K562 (cell line): Measurements from ENCODE around the gene MT4. TPM values are rescaled to one million over a fixed set of nuclear protein-coding genes. Genes with fewer than 3 reads are reported as not detected.

ENCODE experiments used
- ATAC-seq: fragments of 200-7000 bp; cut with Tn5 transposase; 3 replicates; pipeline ENCODE4 v1.9.1; 2020; ENCODE audit warnings: moderate library complexity
- BruUV-seq: library from RNA; stranded (reverse); fragments of 400-500 nt; replicated peaks from 2 replicates; lab custom pipeline; 2021; lab: Mats Ljungman, UMichigan
- CTCF ChIA-PET: fragments of 300-600 bp; formaldehyde crosslinking; extraction: SDS; loops from one replicate; lab custom pipeline; 2021; ENCODE audit warnings: low intra/inter-chr PET ratio; lab: Yijun Ruan, JAX
- POLR2A ChIA-PET: fragments of 300-600, 350-650 bp; sonication (Branson Sonifier 250); formaldehyde crosslinking; extraction: SDS; loops from one replicate; lab custom pipeline; 2021; ENCODE audit warnings: antibody characterized with exemption, inconsistent platforms; lab: Yijun Ruan, JAX
- DNase-seq, 4 experiments: peaks; one replicate each; pipeline versions ENCODE4 v3.0.0 to v3.0.0-alpha.2; 2011 to 2018; ENCODE audit warnings: low spot score in 3 of 4, mixed read lengths in 3 of 4; ENCODE audit errors: extremely low read depth in 1 of 4
- FAIRE-seq: peaks from 2 replicates; lab custom pipeline; 2011; peaks lifted over from hg19 to GRCh38; lab: Jason Lieb, UNC
- H2AFZ ChIP-seq: 2 replicates; pipeline ENCODE4 v1.6.0; 2011; ENCODE audit warnings: low read depth, low read length, control low read depth, inconsistent platforms
- H3K27ac ChIP-seq: fragments of 200-600 bp; 3 replicates; pipeline ENCODE4 v1.8.0; 2011; ENCODE audit warnings: low read depth, mild to moderate bottlenecking, control low read depth, inconsistent platforms, low read length, moderate library complexity, mixed read lengths; ENCODE audit errors: extremely low read depth
- H3K27me3 ChIP-seq, 2 experiments: fragments of 300-600 bp in 1 of 2; 2 replicates in 1 of 2; 3 replicates in 1 of 2; pipeline versions ENCODE4 v1.6.0 to v1.8.0; 2011; ENCODE audit warnings: inconsistent platforms in 2 of 2, low read length in 2 of 2, mild to moderate bottlenecking in 1 of 2, mixed read lengths in 1 of 2, moderate library complexity in 1 of 2; ENCODE audit not compliant: control insufficient read depth in 2 of 2, insufficient read depth in 2 of 2
- H3K36me3 ChIP-seq: fragments of 300-600 bp; 3 replicates; pipeline ENCODE4 v1.8.0; 2011; ENCODE audit warnings: mild to moderate bottlenecking, low read length, inconsistent platforms; ENCODE audit not compliant: control insufficient read depth, insufficient read depth
- H3K4me1 ChIP-seq, 2 experiments: fragments of 200-600 bp in 1 of 2; replicated peaks in 1 of 2; 2 replicates in 1 of 2; 3 replicates in 1 of 2; pipeline versions ENCODE4 v1.5.1 to v1.8.0; 2011; ENCODE audit warnings: inconsistent platforms in 2 of 2, low read length in 2 of 2, mild to moderate bottlenecking in 1 of 2, mixed read lengths in 1 of 2, moderate library complexity in 1 of 2; ENCODE audit not compliant: control insufficient read depth in 2 of 2, insufficient read depth in 2 of 2
- H3K4me2 ChIP-seq: 2 replicates; pipeline ENCODE4 v1.6.1; 2011; ENCODE audit warnings: low read length, control low read depth, inconsistent platforms, mixed read lengths; ENCODE audit not compliant: insufficient read depth
- H3K4me3 ChIP-seq: fragments of 200-600 bp; sonication (generic), shearing (Covaris generic); 2 replicates; pipeline ENCODE4 v1.5.1; 2016; ENCODE audit warnings: control low read depth, inconsistent platforms
- H3K79me2 ChIP-seq: fragments of 200-600 bp; 3 replicates; pipeline ENCODE4 v1.8.0; 2011; ENCODE audit warnings: low read length, inconsistent platforms; ENCODE audit not compliant: control insufficient read depth, insufficient read depth
- H3K9ac ChIP-seq, 2 experiments: 2 replicates each; pipeline versions ENCODE4 v1.6.0 to v1.6.1; 2011; ENCODE audit warnings: low read depth in 2 of 2, low read length in 2 of 2, control low read depth in 1 of 2, inconsistent platforms in 1 of 2, mild to moderate bottlenecking in 1 of 2, mixed read lengths in 1 of 2; ENCODE audit not compliant: insufficient read depth in 1 of 2
- H3K9me1 ChIP-seq: one replicate; pipeline ENCODE4 v1.6.0; 2011; ENCODE audit warnings: inconsistent platforms, mild to moderate bottlenecking, low read length, moderate library complexity; ENCODE audit not compliant: control insufficient read depth, insufficient read depth
- H3K9me3 ChIP-seq: replicated peaks from 2 replicates; pipeline ENCODE4 v1.5.1; 2011; ENCODE audit warnings: low read depth, low read length, inconsistent platforms; ENCODE audit not compliant: control insufficient read depth, insufficient read depth
- H4K20me1 ChIP-seq: replicated peaks from 2 replicates; pipeline ENCODE4 v1.6.1; 2011; ENCODE audit warnings: low read length, inconsistent platforms, mixed read lengths; ENCODE audit not compliant: control insufficient read depth, insufficient read depth
- FUS ChIP-seq: fragments of 200-400 bp; formaldehyde crosslinking; optimal IDR thresholded peaks from 2 replicates; pipeline ENCODE3; 2017; ENCODE audit warnings: low read depth, low read length
- GTF2E2 ChIP-seq: fragments of 200-800 bp; sonication (Bioruptor generic); IDR thresholded peaks from 2 replicates; pipeline ENCODE4 v1.6.1; 2016; ENCODE audit warnings: missing genetic modification characterization, missing compliant biosample characterization
- RBM25 ChIP-seq: fragments of 200-400 bp; formaldehyde crosslinking; IDR thresholded peaks from 2 replicates; pipeline ENCODE4 v1.6.1; 2018; ENCODE audit warnings: low read length, low read depth, moderate library complexity; ENCODE audit not compliant: severe bottlenecking
- SPI1 ChIP-seq: IDR thresholded peaks from 2 replicates; pipeline ENCODE4 v1.6.1; 2011; ENCODE audit warnings: low read depth, low read length, control low read depth, borderline replicate concordance
- TAF7 ChIP-seq: fragments of 450-650 bp; IDR thresholded peaks from 2 replicates; pipeline ENCODE4 v1.6.1; 2016; ENCODE audit warnings: missing genetic modification characterization, missing compliant biosample characterization
- U2AF1 ChIP-seq: fragments of 200-400 bp; formaldehyde crosslinking; optimal IDR thresholded peaks from 2 replicates; pipeline ENCODE3; 2017; ENCODE audit warnings: mild to moderate bottlenecking, low read depth, low read length, moderate library complexity
- WGBS: fragments of 100-300 bp; shearing (Covaris generic); methylation state at CpG from one replicate; pipeline ENCODE4 v1.1.6; 2016; ENCODE audit warnings: low coverage, mixed read lengths; ENCODE audit not compliant: insufficient coverage; ENCODE audit errors: missing lambda C conversion rate; 5-methylcytosine and 5-hydroxymethylcytosine counted together
- in situ Hi-C: fragments of 300-500 bp; cut with MboI; formaldehyde crosslinking; loops from 4 replicates; pipeline ENCODE4 v1.15.0; 2018; ENCODE audit warnings: inconsistent platforms, mixed read lengths
- intact Hi-C: fragments of 100-400 bp; cut with micrococcal nuclease; formaldehyde crosslinking; loops from 2 replicates; pipeline ENCODE4 v1.14.2; 2022
- polyA plus RNA-seq, 8 experiments: library from polyadenylated mRNA; depleted of rRNA in 4 of 8; stranded (reverse) in 5 of 8; unstranded in 3 of 8; fragments of >200 nt; fragmentation: Nextera tagmentation in 2 of 8; fragmentation: Illumina TruSeq in 1 of 8; extraction: Ambion mirVana in 2 of 8; extraction: Trizol in 1 of 8; gene quantifications; 2 replicates each; pipeline versions ENCODE4 v1.2.1 to v1.2.3, GENCODE V29; 2011 to 2014; ENCODE audit warnings: inconsistent platforms in 1 of 8, missing spikeins in 1 of 8
- total RNA-seq, 7 experiments: library from RNA; depleted of rRNA in 6 of 7; stranded (reverse); fragments of >200 nt in 6 of 7; fragmentation: Illumina TruSeq in 2 of 7; extraction: Trizol in 2 of 7; gene quantifications; 2 replicates each; pipeline versions ENCODE4 v1.2.1 to v1.2.3, GENCODE V29; 2011 to 2021; ENCODE audit warnings: low replicate concordance in 1 of 7
- TF ChIP-seq, protein P1 (sequence below): fragments of 450-650 bp; IDR thresholded peaks from 2 replicates; pipeline ENCODE4 v1.6.1; 2017; ENCODE audit warnings: antibody characterized with exemption, mild to moderate bottlenecking

Gene MT4
- total and polyA plus RNA-seq, 9 of the 15 experiments (the other 6 are each of a cell fraction or from before 2014, with no cell fraction given) = not detected

DNA sequence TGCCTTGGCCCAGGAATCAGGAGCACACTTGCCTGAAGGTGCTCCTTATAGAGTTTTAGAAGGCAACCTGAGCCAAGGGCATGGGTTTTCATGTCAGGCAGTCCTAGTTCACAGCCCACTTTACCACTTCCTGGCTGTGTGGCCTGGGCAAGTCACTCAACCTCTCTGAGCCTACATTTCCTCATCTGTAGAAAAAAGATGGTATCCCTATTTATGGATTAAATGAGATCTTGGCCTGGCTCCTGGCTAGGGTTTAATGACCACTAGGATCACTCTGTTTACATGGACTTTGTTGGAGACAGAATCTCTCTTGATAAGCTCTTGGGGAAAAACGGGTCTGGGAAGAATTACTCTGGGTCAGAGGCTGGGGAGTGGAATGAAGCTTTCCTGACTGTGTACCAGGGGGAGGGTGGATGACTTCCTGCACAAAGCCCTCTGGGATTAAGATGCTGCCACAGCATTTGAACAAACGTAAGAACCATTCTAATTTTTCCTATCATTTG is 45.8 kb downstream of the MT4 start (continued):
- no peak for TF ChIP-seq GTF2E2 (tag)
- TF ChIP-seq FUS = no peak
- peak; percentile 66 for TF ChIP-seq RBM25
- no peak for TF ChIP-seq TAF7 (tag)
- no peak for TF ChIP-seq U2AF1
- no peak for TF ChIP-seq SPI1

GRCh38 chr16:56611281-56611833 is 46.5 kb downstream of the MT4 start:
- H3K27me3 ChIP-seq = peaks cover 0 to 9% of the 10 kb centered on the region in 2 experiments; a peak in 3 of 5 replicates
- ChIA-PET CTCF (no interaction called here), POLR2A (interaction anchor here (0.8 kb wide), 1 partner anchor 78 kb away, joined by 3 read pairs; no protein-coding TSS in a partner anchor)
- in situ Hi-C loops (no loop called here), intact Hi-C loops (no loop called here)
- ATAC-seq (no peak), FAIRE-seq (no peak), DNase-seq (no peak)
- H3K9me3 ChIP-seq = no peaks in the 10 kb centered on the region
- BruUV-seq = no TSS peak
- H3K4me1 ChIP-seq = peaks cover 26 to 27% of the 10 kb centered on the region in 2 experiments
- H2AFZ ChIP-seq = no peak overlapping the region; the same call in 1 of the 2 replicates
- no peak overlapping the region for H3K4me3 ChIP-seq
- no peak overlapping the region; a peak in 1 of 4 replicates for H3K9ac ChIP-seq
- no peaks in the 10 kb centered on the region for H3K9me1 ChIP-seq
- TF ChIP-seq, protein P1, sequence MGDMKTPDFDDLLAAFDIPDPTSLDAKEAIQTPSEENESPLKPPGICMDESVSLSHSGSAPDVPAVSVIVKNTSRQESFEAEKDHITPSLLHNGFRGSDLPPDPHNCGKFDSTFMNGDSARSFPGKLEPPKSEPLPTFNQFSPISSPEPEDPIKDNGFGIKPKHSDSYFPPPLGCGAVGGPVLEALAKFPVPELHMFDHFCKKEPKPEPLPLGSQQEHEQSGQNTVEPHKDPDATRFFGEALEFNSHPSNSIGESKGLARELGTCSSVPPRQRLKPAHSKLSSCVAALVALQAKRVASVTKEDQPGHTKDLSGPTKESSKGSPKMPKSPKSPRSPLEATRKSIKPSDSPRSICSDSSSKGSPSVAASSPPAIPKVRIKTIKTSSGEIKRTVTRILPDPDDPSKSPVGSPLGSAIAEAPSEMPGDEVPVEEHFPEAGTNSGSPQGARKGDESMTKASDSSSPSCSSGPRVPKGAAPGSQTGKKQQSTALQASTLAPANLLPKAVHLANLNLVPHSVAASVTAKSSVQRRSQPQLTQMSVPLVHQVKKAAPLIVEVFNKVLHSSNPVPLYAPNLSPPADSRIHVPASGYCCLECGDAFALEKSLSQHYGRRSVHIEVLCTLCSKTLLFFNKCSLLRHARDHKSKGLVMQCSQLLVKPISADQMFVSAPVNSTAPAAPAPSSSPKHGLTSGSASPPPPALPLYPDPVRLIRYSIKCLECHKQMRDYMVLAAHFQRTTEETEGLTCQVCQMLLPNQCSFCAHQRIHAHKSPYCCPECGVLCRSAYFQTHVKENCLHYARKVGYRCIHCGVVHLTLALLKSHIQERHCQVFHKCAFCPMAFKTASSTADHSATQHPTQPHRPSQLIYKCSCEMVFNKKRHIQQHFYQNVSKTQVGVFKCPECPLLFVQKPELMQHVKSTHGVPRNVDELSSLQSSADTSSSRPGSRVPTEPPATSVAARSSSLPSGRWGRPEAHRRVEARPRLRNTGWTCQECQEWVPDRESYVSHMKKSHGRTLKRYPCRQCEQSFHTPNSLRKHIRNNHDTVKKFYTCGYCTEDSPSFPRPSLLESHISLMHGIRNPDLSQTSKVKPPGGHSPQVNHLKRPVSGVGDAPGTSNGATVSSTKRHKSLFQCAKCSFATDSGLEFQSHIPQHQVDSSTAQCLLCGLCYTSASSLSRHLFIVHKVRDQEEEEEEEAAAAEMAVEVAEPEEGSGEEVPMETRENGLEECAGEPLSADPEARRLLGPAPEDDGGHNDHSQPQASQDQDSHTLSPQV = no peak
- no peaks in the 10 kb centered on the region for H3K36me3 ChIP-seq
- WGBS = 26% methylated on average over 1 of the region's 2 CpGs
- H3K27ac ChIP-seq = no peak overlapping the region
- no peaks in the 10 kb centered on the region for H3K79me2 ChIP-seq
- H3K4me2 ChIP-seq = no peak overlapping the region
- no peaks in the 10 kb centered on the region for H4K20me1 ChIP-seq
